Gastroesophageal sphincter (tissue), 3 donors: Measurements from ENCODE around the gene CYP51A1.

ENCODE experiments used
- CTCF ChIP-seq, 4 experiments: fragments of 200-600 bp in 2 of 4; fragments of 450-650 bp in 2 of 4; sonication (generic) in 1 of 4; IDR thresholded peaks; one replicate each; pipeline ENCODE4 v1.5.1; 2017 to 2019; ENCODE audit warnings: antibody characterized with exemption in 4 of 4, mild to moderate bottlenecking in 2 of 4, moderate library complexity in 2 of 4
- EP300 ChIP-seq: sonication (generic); formaldehyde crosslinking; IDR thresholded peaks from one replicate; pipeline ENCODE4 v1.6.1; 2017; ENCODE audit warnings: antibody characterized with exemption, mild to moderate bottlenecking
- POLR2A ChIP-seq, 2 donors: fragments of 450-650 bp; IDR thresholded peaks; one replicate each; pipeline ENCODE4 v1.6.1; 2017; ENCODE audit warnings: antibody characterized with exemption in 2 of 2, mild to moderate bottlenecking in 2 of 2, moderate library complexity in 1 of 2
- POLR2AphosphoS5 ChIP-seq: sonication (generic); formaldehyde crosslinking; IDR thresholded peaks from one replicate; pipeline ENCODE4 v1.6.1; 2017; ENCODE audit warnings: antibody characterized with exemption

GRCh38 chr7:92071032-92071431 lies 63.2 kb downstream of the CYP51A1 start:
- no peak for TF ChIP-seq CTCF (IDR thresholded peaks at IDR 0.05)
- no peak for TF ChIP-seq POLR2A (IDR thresholded peaks at IDR 0.05)
- TF ChIP-seq POLR2AphosphoS5, result no peak
- no peak for TF ChIP-seq EP300
